ENCODE measurements around the gene TNFAIP2.

The TNFAIP2 gene

DNA sequence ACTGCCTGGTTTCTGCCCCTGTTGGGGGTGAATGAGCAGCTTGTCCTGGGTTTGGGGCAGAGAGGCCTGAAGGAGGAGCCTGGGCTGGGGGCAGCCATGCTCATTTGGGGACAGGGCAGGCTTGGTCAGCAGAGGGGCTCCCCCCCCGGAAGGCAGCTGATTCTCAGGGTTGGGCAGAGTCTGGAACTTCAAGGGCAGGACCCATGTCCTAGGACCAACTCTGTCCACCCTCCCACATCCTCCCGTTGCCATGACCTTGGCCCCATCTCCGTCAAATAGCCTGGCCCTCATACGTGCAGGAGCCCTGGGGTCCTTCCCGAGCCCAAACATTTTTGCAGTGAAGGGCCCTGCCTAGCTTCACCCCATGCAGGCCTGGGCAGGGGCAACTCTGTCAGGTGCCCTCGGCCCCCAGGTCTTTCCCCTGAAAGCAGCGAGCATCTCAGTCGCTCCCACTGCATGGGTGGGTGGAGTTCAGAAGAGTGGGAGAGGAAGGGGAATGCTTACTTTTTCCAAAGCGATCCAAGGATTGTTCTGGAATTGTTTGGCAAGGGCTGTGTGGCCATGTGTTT is 32.6 kb downstream of the TNFAIP2 start:
- TF ChIP-seq ZC3H10 (CRISPR knock-in tag; IDR thresholded peaks at IDR 0.05) (no peak), OSR1 (CRISPR knock-in tag; IDR thresholded peaks at IDR 0.05) (no peak), ZFP30 (CRISPR knock-in tag; IDR thresholded peaks at IDR 0.05) (no peak), GLIS3 (CRISPR knock-in tag; IDR thresholded peaks at IDR 0.05) (no peak), TCF4 (CRISPR knock-in tag; IDR thresholded peaks at IDR 0.05; ENCODE audit: borderline replicate concordance) (no peak), ZFP3 (CRISPR knock-in tag; IDR thresholded peaks at IDR 0.05) (no peak)
- TF ChIP-seq, protein P1, sequence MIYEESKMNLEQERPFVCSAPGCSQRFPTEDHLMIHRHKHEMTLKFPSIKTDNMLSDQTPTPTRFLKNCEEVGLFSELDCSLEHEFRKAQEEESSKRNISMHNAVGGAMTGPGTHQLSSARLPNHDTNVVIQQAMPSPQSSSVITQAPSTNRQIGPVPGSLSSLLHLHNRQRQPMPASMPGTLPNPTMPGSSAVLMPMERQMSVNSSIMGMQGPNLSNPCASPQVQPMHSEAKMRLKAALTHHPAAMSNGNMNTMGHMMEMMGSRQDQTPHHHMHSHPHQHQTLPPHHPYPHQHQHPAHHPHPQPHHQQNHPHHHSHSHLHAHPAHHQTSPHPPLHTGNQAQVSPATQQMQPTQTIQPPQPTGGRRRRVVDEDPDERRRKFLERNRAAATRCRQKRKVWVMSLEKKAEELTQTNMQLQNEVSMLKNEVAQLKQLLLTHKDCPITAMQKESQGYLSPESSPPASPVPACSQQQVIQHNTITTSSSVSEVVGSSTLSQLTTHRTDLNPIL (CRISPR knock-in tag; IDR thresholded peaks at IDR 0.05; ENCODE audit: low read depth), result no peak

DNA sequence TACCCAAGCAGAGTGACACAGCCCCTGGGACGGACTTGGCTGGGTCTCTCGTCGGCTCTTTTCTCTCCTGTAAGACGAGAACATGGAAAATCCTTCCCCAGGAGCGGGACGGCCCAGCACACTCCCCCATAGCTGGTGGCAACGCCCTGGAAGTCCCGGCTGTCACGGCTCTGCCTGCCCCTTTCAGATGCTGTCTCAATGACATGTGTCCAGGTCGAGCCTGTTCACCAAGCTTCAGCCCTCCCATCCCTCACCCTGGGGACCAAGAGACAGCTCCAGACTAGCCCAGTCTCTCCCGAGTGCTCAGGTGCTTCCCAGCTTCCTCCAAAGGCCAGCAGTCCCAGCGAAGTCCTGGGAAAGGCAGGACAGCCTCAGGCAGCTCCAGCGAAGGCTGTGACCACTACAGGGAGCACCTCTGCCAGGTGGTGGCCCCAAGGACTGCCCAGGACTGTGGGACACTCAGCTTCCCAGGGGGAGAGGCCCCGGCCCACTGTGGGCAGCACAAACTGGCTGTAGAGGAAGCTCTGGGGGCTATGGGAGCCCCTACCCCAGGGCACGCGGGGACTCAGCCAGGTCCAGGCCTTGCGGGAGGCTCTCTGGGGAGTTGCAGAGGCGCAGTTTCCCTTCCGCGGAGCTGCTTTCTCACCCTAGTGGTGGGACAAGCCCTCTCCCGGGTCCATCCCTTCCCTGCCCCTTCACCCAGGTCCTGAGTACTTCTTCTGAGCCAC is 33.6 kb downstream of the TNFAIP2 start:
- TF ChIP-seq CSDC2 (CRISPR knock-in tag; IDR thresholded peaks at IDR 0.05) (no peak), OSR1 (CRISPR knock-in tag; IDR thresholded peaks at IDR 0.05) (no peak), ZFP30 (CRISPR knock-in tag; IDR thresholded peaks at IDR 0.05) (no peak), RARB (CRISPR knock-in tag; IDR thresholded peaks at IDR 0.05) (no peak), GLIS3 (CRISPR knock-in tag; IDR thresholded peaks at IDR 0.05) (no peak), ZC3H10 (CRISPR knock-in tag; IDR thresholded peaks at IDR 0.05) (no peak), BACH2 (CRISPR knock-in tag; IDR thresholded peaks at IDR 0.05; ENCODE audit: borderline replicate concordance) (no peak), ZFP3 (CRISPR knock-in tag; IDR thresholded peaks at IDR 0.05) (no peak), ZNF565 (CRISPR knock-in tag; conservative IDR thresholded peaks at IDR 0.05; ENCODE audit: low read depth) (no peak), ARNTL (CRISPR knock-in tag; IDR thresholded peaks at IDR 0.05; ENCODE audit: borderline replicate concordance, low read depth) (no peak), ZNF70 (CRISPR knock-in tag; IDR thresholded peaks at IDR 0.05) (no peak), TOX (CRISPR knock-in tag; IDR thresholded peaks at IDR 0.05; ENCODE audit: borderline replicate concordance) (no peak), ISL1 (CRISPR knock-in tag; IDR thresholded peaks at IDR 0.05) (no peak), SNAI2 (CRISPR knock-in tag; IDR thresholded peaks at IDR 0.05) (no peak), PPARA (CRISPR knock-in tag; IDR thresholded peaks at IDR 0.05; ENCODE audit: borderline replicate concordance) (no peak), TCF4 (CRISPR knock-in tag; IDR thresholded peaks at IDR 0.05; ENCODE audit: borderline replicate concordance) (no peak)
- TF ChIP-seq, protein P2, sequence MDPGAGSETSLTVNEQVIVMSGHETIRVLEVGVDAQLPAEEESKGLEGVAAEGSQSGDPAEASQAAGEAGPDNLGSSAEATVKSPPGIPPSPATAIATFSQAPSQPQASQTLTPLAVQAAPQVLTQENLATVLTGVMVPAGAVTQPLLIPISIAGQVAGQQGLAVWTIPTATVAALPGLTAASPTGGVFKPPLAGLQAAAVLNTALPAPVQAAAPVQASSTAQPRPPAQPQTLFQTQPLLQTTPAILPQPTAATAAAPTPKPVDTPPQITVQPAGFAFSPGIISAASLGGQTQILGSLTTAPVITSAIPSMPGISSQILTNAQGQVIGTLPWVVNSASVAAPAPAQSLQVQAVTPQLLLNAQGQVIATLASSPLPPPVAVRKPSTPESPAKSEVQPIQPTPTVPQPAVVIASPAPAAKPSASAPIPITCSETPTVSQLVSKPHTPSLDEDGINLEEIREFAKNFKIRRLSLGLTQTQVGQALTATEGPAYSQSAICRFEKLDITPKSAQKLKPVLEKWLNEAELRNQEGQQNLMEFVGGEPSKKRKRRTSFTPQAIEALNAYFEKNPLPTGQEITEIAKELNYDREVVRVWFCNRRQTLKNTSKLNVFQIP (CRISPR knock-in tag; IDR thresholded peaks at IDR 0.05; ENCODE audit: borderline replicate concordance, low read depth), result no peak
- TF ChIP-seq, protein P3, sequence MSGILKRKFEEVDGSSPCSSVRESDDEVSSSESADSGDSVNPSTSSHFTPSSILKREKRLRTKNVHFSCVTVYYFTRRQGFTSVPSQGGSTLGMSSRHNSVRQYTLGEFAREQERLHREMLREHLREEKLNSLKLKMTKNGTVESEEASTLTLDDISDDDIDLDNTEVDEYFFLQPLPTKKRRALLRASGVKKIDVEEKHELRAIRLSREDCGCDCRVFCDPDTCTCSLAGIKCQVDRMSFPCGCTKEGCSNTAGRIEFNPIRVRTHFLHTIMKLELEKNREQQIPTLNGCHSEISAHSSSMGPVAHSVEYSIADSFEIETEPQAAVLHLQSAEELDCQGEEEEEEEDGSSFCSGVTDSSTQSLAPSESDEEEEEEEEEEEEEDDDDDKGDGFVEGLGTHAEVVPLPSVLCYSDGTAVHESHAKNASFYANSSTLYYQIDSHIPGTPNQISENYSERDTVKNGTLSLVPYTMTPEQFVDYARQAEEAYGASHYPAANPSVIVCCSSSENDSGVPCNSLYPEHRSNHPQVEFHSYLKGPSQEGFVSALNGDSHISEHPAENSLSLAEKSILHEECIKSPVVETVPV (CRISPR knock-in tag; IDR thresholded peaks at IDR 0.05), result no peak
- no peak for ATAC-seq

More for the DNA sequence above, 32.6 kb downstream of the TNFAIP2 start:
- no peak for ATAC-seq

DNA sequence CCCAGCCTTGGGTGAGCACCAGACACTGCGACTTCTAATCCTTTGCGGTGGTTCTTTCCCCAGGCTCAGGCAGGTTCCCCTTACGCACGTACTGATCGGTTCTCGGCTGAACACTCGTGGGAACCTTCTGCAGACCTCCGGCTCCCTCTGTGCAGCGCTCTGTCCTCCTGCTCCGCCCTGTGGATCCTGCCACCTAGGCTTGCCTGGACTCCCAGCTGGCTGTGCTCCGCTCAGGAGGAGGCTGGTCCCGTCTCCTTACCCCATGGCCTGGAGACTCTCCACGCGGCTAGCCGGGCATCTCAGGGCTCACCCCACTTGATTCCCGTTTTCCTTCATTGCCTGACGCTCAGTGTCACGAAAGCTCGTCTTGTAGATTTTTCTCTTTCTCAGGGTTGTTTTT is 34.7 kb downstream of the TNFAIP2 start:
- no peak for ATAC-seq
- TF ChIP-seq, protein P4, sequence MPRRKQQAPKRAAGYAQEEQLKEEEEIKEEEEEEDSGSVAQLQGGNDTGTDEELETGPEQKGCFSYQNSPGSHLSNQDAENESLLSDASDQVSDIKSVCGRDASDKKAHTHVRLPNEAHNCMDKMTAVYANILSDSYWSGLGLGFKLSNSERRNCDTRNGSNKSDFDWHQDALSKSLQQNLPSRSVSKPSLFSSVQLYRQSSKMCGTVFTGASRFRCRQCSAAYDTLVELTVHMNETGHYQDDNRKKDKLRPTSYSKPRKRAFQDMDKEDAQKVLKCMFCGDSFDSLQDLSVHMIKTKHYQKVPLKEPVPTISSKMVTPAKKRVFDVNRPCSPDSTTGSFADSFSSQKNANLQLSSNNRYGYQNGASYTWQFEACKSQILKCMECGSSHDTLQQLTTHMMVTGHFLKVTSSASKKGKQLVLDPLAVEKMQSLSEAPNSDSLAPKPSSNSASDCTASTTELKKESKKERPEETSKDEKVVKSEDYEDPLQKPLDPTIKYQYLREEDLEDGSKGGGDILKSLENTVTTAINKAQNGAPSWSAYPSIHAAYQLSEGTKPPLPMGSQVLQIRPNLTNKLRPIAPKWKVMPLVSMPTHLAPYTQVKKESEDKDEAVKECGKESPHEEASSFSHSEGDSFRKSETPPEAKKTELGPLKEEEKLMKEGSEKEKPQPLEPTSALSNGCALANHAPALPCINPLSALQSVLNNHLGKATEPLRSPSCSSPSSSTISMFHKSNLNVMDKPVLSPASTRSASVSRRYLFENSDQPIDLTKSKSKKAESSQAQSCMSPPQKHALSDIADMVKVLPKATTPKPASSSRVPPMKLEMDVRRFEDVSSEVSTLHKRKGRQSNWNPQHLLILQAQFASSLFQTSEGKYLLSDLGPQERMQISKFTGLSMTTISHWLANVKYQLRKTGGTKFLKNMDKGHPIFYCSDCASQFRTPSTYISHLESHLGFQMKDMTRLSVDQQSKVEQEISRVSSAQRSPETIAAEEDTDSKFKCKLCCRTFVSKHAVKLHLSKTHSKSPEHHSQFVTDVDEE (CRISPR knock-in tag; IDR thresholded peaks at IDR 0.05), result no peak
- no peak for TF ChIP-seq PPARA (CRISPR knock-in tag; IDR thresholded peaks at IDR 0.05; ENCODE audit: borderline replicate concordance)
- no peak for TF ChIP-seq SNAI2 (CRISPR knock-in tag; IDR thresholded peaks at IDR 0.05)
- no peak for TF ChIP-seq ZFP3 (CRISPR knock-in tag; IDR thresholded peaks at IDR 0.05)
- TF ChIP-seq ARNTL (CRISPR knock-in tag; IDR thresholded peaks at IDR 0.05; ENCODE audit: borderline replicate concordance, low read depth), result no peak
- no peak for TF ChIP-seq OSR1 (CRISPR knock-in tag; IDR thresholded peaks at IDR 0.05)
- no peak for TF ChIP-seq ISL1 (CRISPR knock-in tag; IDR thresholded peaks at IDR 0.05)
- no peak for TF ChIP-seq CSDC2 (CRISPR knock-in tag; IDR thresholded peaks at IDR 0.05)
- no peak for TF ChIP-seq ESRRG (CRISPR knock-in tag; IDR thresholded peaks at IDR 0.05)
- TF ChIP-seq TCF4 (CRISPR knock-in tag; IDR thresholded peaks at IDR 0.05; ENCODE audit: borderline replicate concordance), result no peak
- no peak for TF ChIP-seq ZNF565 (CRISPR knock-in tag; conservative IDR thresholded peaks at IDR 0.05; ENCODE audit: low read depth)
- TF ChIP-seq ZC3H10 (CRISPR knock-in tag; IDR thresholded peaks at IDR 0.05), result no peak
- TF ChIP-seq TOX (CRISPR knock-in tag; IDR thresholded peaks at IDR 0.05; ENCODE audit: borderline replicate concordance), result no peak
- TF ChIP-seq, protein P5, sequence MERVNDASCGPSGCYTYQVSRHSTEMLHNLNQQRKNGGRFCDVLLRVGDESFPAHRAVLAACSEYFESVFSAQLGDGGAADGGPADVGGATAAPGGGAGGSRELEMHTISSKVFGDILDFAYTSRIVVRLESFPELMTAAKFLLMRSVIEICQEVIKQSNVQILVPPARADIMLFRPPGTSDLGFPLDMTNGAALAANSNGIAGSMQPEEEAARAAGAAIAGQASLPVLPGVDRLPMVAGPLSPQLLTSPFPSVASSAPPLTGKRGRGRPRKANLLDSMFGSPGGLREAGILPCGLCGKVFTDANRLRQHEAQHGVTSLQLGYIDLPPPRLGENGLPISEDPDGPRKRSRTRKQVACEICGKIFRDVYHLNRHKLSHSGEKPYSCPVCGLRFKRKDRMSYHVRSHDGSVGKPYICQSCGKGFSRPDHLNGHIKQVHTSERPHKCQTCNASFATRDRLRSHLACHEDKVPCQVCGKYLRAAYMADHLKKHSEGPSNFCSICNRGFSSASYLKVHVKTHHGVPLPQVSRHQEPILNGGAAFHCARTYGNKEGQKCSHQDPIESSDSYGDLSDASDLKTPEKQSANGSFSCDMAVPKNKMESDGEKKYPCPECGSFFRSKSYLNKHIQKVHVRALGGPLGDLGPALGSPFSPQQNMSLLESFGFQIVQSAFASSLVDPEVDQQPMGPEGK (CRISPR knock-in tag; IDR thresholded peaks at IDR 0.05; ENCODE audit: borderline replicate concordance), result no peak
- no peak for TF ChIP-seq ZNF70 (CRISPR knock-in tag; IDR thresholded peaks at IDR 0.05)

Measured in SK-N-SH treated with all-trans-retinoic acid at 6 μM for 48 hours (cell line).